ENCODE results near the gene CAPN1.

Gene CAPN1

GRCh38 chr11:65135633-65136145 lies 46.0 kb upstream of the CAPN1 start:
- H3K27me3 ChIP-seq (ENCODE audit: insufficient read depth, low read length): no peaks in the 10 kb centered on the region
- H3F3A ChIP-seq (ENCODE audit: insufficient read depth, low read length): no peaks in the 10 kb centered on the region
- H3K9me2 ChIP-seq (ENCODE audit: low read depth, low read length): no peaks in the 10 kb centered on the region
- peaks cover 36% of the 10 kb centered on the region for H3K4me1 ChIP-seq (ENCODE audit: insufficient read depth, low read length, severe bottlenecking)
- peak overlapping the region; percentile 99 for H3K27ac ChIP-seq (ENCODE audit: low read depth, low read length, poor library complexity, severe bottlenecking)
- H3K9me3 ChIP-seq (ENCODE audit: low read length): no peaks in the 10 kb centered on the region
- H4K20me1 ChIP-seq (ENCODE audit: insufficient read depth, low read length): no peaks in the 10 kb centered on the region
- H3K36me3 ChIP-seq (ENCODE audit: insufficient read depth, low read length): peaks cover 30% of the 10 kb centered on the region
- H3K4me3 ChIP-seq (ENCODE audit: low read depth, low read length, poor library complexity, severe bottlenecking): peak overlapping the region; percentile 95
- peak overlapping the region; percentile 93 for H3K9ac ChIP-seq (ENCODE audit: low read length)
- peak overlapping the region; percentile 93 for H3K4me2 ChIP-seq (ENCODE audit: low read length)
- no peak overlapping the region for H2AFZ ChIP-seq (ENCODE audit: low read length)
- TF ChIP-seq EZH2 (IDR thresholded peaks at IDR 0.05; ENCODE audit: borderline replicate concordance, low read length): no peak
- TF ChIP-seq, protein P1, sequence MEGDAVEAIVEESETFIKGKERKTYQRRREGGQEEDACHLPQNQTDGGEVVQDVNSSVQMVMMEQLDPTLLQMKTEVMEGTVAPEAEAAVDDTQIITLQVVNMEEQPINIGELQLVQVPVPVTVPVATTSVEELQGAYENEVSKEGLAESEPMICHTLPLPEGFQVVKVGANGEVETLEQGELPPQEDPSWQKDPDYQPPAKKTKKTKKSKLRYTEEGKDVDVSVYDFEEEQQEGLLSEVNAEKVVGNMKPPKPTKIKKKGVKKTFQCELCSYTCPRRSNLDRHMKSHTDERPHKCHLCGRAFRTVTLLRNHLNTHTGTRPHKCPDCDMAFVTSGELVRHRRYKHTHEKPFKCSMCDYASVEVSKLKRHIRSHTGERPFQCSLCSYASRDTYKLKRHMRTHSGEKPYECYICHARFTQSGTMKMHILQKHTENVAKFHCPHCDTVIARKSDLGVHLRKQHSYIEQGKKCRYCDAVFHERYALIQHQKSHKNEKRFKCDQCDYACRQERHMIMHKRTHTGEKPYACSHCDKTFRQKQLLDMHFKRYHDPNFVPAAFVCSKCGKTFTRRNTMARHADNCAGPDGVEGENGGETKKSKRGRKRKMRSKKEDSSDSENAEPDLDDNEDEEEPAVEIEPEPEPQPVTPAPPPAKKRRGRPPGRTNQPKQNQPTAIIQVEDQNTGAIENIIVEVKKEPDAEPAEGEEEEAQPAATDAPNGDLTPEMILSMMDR (IDR thresholded peaks at IDR 0.05; ENCODE audit: low read length): no peak
- peaks cover 8% of the 10 kb centered on the region; the same call in 1 of the 2 replicates for H3K79me2 ChIP-seq (ENCODE audit: insufficient read depth, low read length)

DNA sequence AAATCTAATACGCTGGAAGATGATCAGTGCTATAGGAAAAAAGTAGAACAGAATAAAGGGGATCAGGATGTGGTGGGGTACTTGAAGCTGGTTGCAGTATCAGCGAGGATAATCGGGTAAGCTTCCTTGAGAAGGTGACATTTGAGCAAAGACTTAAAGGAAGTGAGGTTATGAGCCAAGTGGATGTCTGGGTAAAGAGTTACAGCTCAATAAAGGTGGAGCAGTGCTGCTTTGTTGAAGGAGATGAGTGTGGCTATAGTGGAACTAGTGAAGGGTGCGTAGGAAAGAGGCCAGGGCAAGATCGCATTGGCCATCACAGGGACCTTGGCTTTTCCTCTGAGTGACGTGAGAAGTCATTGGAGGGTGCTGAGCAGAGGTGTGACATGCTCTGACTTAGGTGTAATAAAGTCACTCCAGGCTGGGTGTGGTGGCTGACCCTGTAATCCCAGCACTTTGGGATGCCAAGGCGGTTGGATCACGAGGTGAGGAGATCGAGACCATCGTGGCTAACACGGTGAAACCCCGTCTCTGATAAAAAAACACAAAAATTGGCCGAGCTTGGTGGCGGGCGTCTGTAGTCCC lies 45.1 kb upstream of the CAPN1 start:
- H4K20me1 ChIP-seq (ENCODE audit: insufficient read depth, low read length): no peaks in the 10 kb centered on the region
- TF ChIP-seq, protein P1 (IDR thresholded peaks at IDR 0.05; ENCODE audit: low read length): no peak
- no peak for TF ChIP-seq EZH2 (IDR thresholded peaks at IDR 0.05; ENCODE audit: borderline replicate concordance, low read length)
- H3K27ac ChIP-seq (ENCODE audit: low read depth, low read length, poor library complexity, severe bottlenecking): no peak overlapping the region
- no peaks in the 10 kb centered on the region for H3K9me2 ChIP-seq (ENCODE audit: low read depth, low read length)
- peak overlapping the region; percentile 93; the same call in 1 of the 2 replicates for H3K4me2 ChIP-seq (ENCODE audit: low read length)
- peaks cover 21% of the 10 kb centered on the region for H3K36me3 ChIP-seq (ENCODE audit: insufficient read depth, low read length)
- no peak overlapping the region for H3K4me3 ChIP-seq (ENCODE audit: low read depth, low read length, poor library complexity, severe bottlenecking)
- peaks cover 8% of the 10 kb centered on the region; the same call in 1 of the 2 replicates for H3K79me2 ChIP-seq (ENCODE audit: insufficient read depth, low read length)
- H3K27me3 ChIP-seq (ENCODE audit: insufficient read depth, low read length): 0 out of 2 replicates have a peak, but pooled peaks cover 5% of the 10 kb centered on the region
- no peak overlapping the region; the same call in 1 of the 2 replicates for H3K9ac ChIP-seq (ENCODE audit: low read length)
- no peak overlapping the region for H2AFZ ChIP-seq (ENCODE audit: low read length)
- no peaks in the 10 kb centered on the region; the same call in 1 of the 2 replicates for H3K9me3 ChIP-seq (ENCODE audit: low read length)
- H3K4me1 ChIP-seq (ENCODE audit: insufficient read depth, low read length, severe bottlenecking): peaks cover 27% of the 10 kb centered on the region
- H3F3A ChIP-seq (ENCODE audit: insufficient read depth, low read length): no peaks in the 10 kb centered on the region

DNA sequence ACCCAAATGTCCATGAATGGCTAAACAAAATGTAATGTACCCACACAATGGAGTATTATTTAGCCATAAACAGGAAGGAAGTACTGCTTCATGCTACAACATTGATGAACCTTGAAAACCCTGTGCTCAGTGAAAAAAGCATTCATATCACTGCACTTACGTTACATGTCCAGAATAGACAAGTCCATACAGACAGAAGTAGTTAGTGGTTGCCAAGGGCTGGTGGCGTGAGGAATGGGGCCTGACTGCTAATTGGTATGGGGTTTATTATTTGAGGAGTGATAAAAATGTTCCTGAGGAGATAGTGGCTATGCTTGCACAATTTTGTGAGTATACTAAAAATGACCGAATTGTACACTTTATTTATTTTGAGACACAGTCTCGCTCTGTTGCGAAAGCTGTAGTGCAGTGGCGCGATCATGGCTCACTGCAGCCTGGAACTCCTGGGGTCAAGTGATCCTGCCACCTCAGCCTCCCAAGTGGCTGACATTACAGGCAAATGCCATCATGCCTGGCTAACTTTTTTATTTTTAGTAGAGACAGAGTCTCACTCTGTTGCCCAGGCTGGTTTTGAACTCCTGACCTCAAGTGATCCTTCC lies 39.7 kb upstream of the CAPN1 start:
- Histone ChIP-seq H3K9ac (ENCODE audit: low read length) (no peak overlapping the region), H3K9me2 (ENCODE audit: low read depth, low read length) (no peaks in the 10 kb centered on the region), H3K4me3 (ENCODE audit: low read depth, low read length, poor library complexity, severe bottlenecking) (no peak overlapping the region), H2AFZ (ENCODE audit: low read length) (no peak overlapping the region), H3K4me1 (ENCODE audit: insufficient read depth, low read length, severe bottlenecking) (peaks cover 5% of the 10 kb centered on the region), H3F3A (ENCODE audit: insufficient read depth, low read length) (no peaks in the 10 kb centered on the region), H3K27me3 (ENCODE audit: insufficient read depth, low read length) (peaks cover 12% of the 10 kb centered on the region; the same call in 1 of the 2 replicates), H3K79me2 (ENCODE audit: insufficient read depth, low read length) (no peaks in the 10 kb centered on the region), H3K9me3 (ENCODE audit: low read length) (peaks cover 6% of the 10 kb centered on the region), H3K4me2 (ENCODE audit: low read length) (no peak overlapping the region), H4K20me1 (ENCODE audit: insufficient read depth, low read length) (no peaks in the 10 kb centered on the region), H3K36me3 (ENCODE audit: insufficient read depth, low read length) (0 out of 2 replicates have a peak, but pooled peaks cover 4% of the 10 kb centered on the region), H3K27ac (ENCODE audit: low read depth, low read length, poor library complexity, severe bottlenecking) (no peak overlapping the region)
- no peak for TF ChIP-seq EZH2 (IDR thresholded peaks at IDR 0.05; ENCODE audit: borderline replicate concordance, low read length)
- TF ChIP-seq, protein P1 (IDR thresholded peaks at IDR 0.05; ENCODE audit: low read length): no peak
